H9 (cell line): ENCODE results near the gene MN1. TPM values are rescaled to one million over a fixed set of nuclear protein-coding genes. Genes with fewer than 3 reads are reported as not detected.

Experiments
- DNase-seq: peaks from one replicate; pipeline ENCODE4 v3.0.0-alpha.2; 2017
- H2AFZ ChIP-seq: one replicate; pipeline ENCODE4 v1.6.1; 2013; ENCODE audit warnings: mild to moderate bottlenecking, low read length, control low read depth, moderate library complexity
- H2AK5ac ChIP-seq: 2 replicates; pipeline ENCODE4 v1.6.1; 2013; ENCODE audit warnings: low read length, control low read depth, mixed read lengths; ENCODE audit not compliant: insufficient read length
- H2BK120ac ChIP-seq: one replicate; pipeline ENCODE4 v1.6.1; 2013; ENCODE audit warnings: low read depth, mild to moderate bottlenecking, low read length, control low read depth, inconsistent platforms; ENCODE audit not compliant: poor library complexity, severe bottlenecking
- H2BK12ac ChIP-seq: 2 replicates; pipeline ENCODE4 v1.6.1; 2013; ENCODE audit warnings: low read length, control low read depth, mixed read lengths, low read depth; ENCODE audit not compliant: insufficient read length
- H2BK15ac ChIP-seq: 2 replicates; pipeline ENCODE4 v1.6.1; 2013; ENCODE audit warnings: low read depth, low read length, control low read depth
- H2BK20ac ChIP-seq: one replicate; pipeline ENCODE4 v1.6.1; 2013; ENCODE audit warnings: low read depth, mild to moderate bottlenecking, low read length, control low read depth, inconsistent platforms; ENCODE audit not compliant: poor library complexity, severe bottlenecking
- H2BK5ac ChIP-seq: 2 replicates; pipeline ENCODE4 v1.6.1; 2013; ENCODE audit warnings: low read length, control low read depth, mixed read lengths; ENCODE audit not compliant: insufficient read length
- H3K14ac ChIP-seq: 2 replicates; pipeline ENCODE4 v1.6.1; 2013; ENCODE audit warnings: low read length, control low read depth; ENCODE audit not compliant: insufficient read depth
- H3K18ac ChIP-seq: 2 replicates; pipeline ENCODE4 v1.6.1; 2013; ENCODE audit warnings: low read depth, mild to moderate bottlenecking, mixed read lengths, low read length, control low read depth; ENCODE audit not compliant: insufficient read length
- H3K23ac ChIP-seq: 2 replicates; pipeline ENCODE4 v1.6.1; 2013; ENCODE audit warnings: low read length, control low read depth, mixed read lengths, low read depth; ENCODE audit not compliant: insufficient read length
- H3K23me2 ChIP-seq: 2 replicates; pipeline ENCODE4 v1.6.1; 2013; ENCODE audit warnings: low read depth, mild to moderate bottlenecking, mixed read lengths, low read length, control low read depth; ENCODE audit not compliant: insufficient read length, poor library complexity, severe bottlenecking
- H3K27ac ChIP-seq: 2 replicates; pipeline ENCODE4 v1.5.1; 2013; ENCODE audit warnings: low read length, control low read depth, mixed read lengths, low read depth; ENCODE audit not compliant: insufficient read length
- H3K27me3 ChIP-seq: 2 replicates; pipeline ENCODE4 v1.6.1; 2013; ENCODE audit warnings: low read length, control low read depth, inconsistent platforms; ENCODE audit not compliant: insufficient read depth
- H3K4ac ChIP-seq: 2 replicates; pipeline ENCODE4 v1.6.1; 2013; ENCODE audit warnings: low read depth, mild to moderate bottlenecking, control low read depth, inconsistent platforms, low read length, moderate library complexity
- H3K4me1 ChIP-seq: 2 replicates; pipeline ENCODE4 v1.6.1; 2013; ENCODE audit warnings: low read length, control low read depth, inconsistent platforms; ENCODE audit not compliant: insufficient read depth
- H3K4me2 ChIP-seq: 2 replicates; pipeline ENCODE4 v1.6.1; 2013; ENCODE audit warnings: low read length, control low read depth, mixed read lengths; ENCODE audit not compliant: insufficient read length, insufficient read depth
- H3K56ac ChIP-seq: 2 replicates; pipeline ENCODE4 v1.6.1; 2013; ENCODE audit warnings: low read depth, mild to moderate bottlenecking, mixed read lengths, low read length, control low read depth; ENCODE audit not compliant: insufficient read length
- H3K79me1 ChIP-seq: 2 replicates; pipeline ENCODE4 v1.6.1; 2013; ENCODE audit warnings: low read depth, mild to moderate bottlenecking, moderate library complexity, low read length, control low read depth, inconsistent platforms; ENCODE audit not compliant: insufficient read depth, poor library complexity, severe bottlenecking
- H3K79me2 ChIP-seq: 2 replicates; pipeline ENCODE4 v1.6.1; 2013; ENCODE audit warnings: low read length, control low read depth, inconsistent platforms; ENCODE audit not compliant: insufficient read depth
- H3K9ac ChIP-seq: 2 replicates; pipeline ENCODE4 v1.6.1; 2013; ENCODE audit warnings: low read length, control low read depth, mixed read lengths; ENCODE audit not compliant: insufficient read length; ENCODE audit errors: extremely low read depth
- H3K9me3 ChIP-seq: one replicate; pipeline ENCODE4 v1.6.1; 2013; ENCODE audit warnings: low read depth, low read length, inconsistent platforms; ENCODE audit not compliant: control insufficient read depth
- H3T11ph ChIP-seq: one replicate; pipeline ENCODE4 v1.6.1; 2013; ENCODE audit warnings: mild to moderate bottlenecking, low read length, control low read depth, inconsistent platforms
- H4K20me1 ChIP-seq: one replicate; pipeline ENCODE4 v1.6.1; 2013; ENCODE audit not compliant: control insufficient read depth, insufficient read length, insufficient read depth
- H4K5ac ChIP-seq: 2 replicates; pipeline ENCODE4 v1.6.1; 2013; ENCODE audit warnings: low read depth, mild to moderate bottlenecking, mixed read lengths, low read length, control low read depth; ENCODE audit not compliant: insufficient read length
- H4K8ac ChIP-seq: replicated peaks from 2 replicates; pipeline ENCODE4 v1.6.1; 2013; ENCODE audit warnings: low read length, control low read depth, mixed read lengths, low read depth; ENCODE audit not compliant: insufficient read length
- H4K91ac ChIP-seq: 2 replicates; pipeline ENCODE4 v1.6.1; 2013; ENCODE audit warnings: low read depth, mild to moderate bottlenecking, moderate library complexity, mixed read lengths, low read length, control low read depth; ENCODE audit not compliant: insufficient read length
- H3K27ac Mint-ChIP-seq, 3 experiments: 2 replicates in 2 of 3; 3 replicates in 1 of 3; pipeline ENCODE4 v1.8.0; 2020 to 2021; ENCODE audit warnings: mixed read lengths in 3 of 3, mild to moderate bottlenecking in 1 of 3, moderate library complexity in 1 of 3
- H3K27me3 Mint-ChIP-seq: 2 replicates; pipeline ENCODE4 v1.8.0; 2021; ENCODE audit warnings: low read depth, mild to moderate bottlenecking, moderate library complexity, mixed read lengths
- H3K36me3 Mint-ChIP-seq, 3 experiments: 2 replicates in 2 of 3; 3 replicates in 1 of 3; pipeline ENCODE4 v1.8.0; 2020 to 2021; ENCODE audit warnings: low read depth in 3 of 3, mixed read lengths in 3 of 3; ENCODE audit not compliant: insufficient read depth in 1 of 3
- H3K4me1 Mint-ChIP-seq, 2 experiments: 2 replicates each; pipeline ENCODE4 v1.8.0; 2020; ENCODE audit warnings: mixed read lengths in 2 of 2
- H3K4me3 Mint-ChIP-seq, 2 experiments: 2 replicates in 1 of 2; 3 replicates in 1 of 2; pipeline ENCODE4 v1.8.0; 2020 to 2021; ENCODE audit warnings: mild to moderate bottlenecking in 2 of 2, mixed read lengths in 2 of 2, moderate library complexity in 1 of 2
- H3K9me3 Mint-ChIP-seq, 2 experiments: 2 replicates in 1 of 2; 3 replicates in 1 of 2; pipeline ENCODE4 v1.8.0; 2020; ENCODE audit warnings: mild to moderate bottlenecking in 2 of 2, mixed read lengths in 2 of 2, moderate library complexity in 1 of 2
- CTCF ChIP-seq: fragments of 200-600 bp; sonication (generic); conservative IDR thresholded peaks from 3 replicates; pipeline ENCODE4 v1.8.0; 2021; ENCODE audit warnings: antibody characterized with exemption, mild to moderate bottlenecking
- WGBS: extraction: QIAGEN DNeasy Blood & Tissue Kit; methylation state at CpG from one replicate; pipeline ENCODE4 v1.1.7; 2013; ENCODE audit warnings: missing lambda C conversion rate, low lambda C conversion rate, mixed read lengths; ENCODE audit not compliant: insufficient read length; ENCODE audit errors: extremely low coverage; 5-methylcytosine and 5-hydroxymethylcytosine counted together
- total RNA-seq: library from RNA; stranded (reverse); gene quantifications from 2 replicates; pipeline ENCODE4 v1.2.1, GENCODE V29; 2021

The MN1 gene
- total RNA-seq, 1 experiment from 2014 or later, result 2.8 TPM

GRCh38 chr22:27748751-27749191, 52.8 kb downstream of the MN1 start:
- H3K79me2 ChIP-seq, result no peaks in the 10 kb centered on the region
- no peaks in the 10 kb centered on the region; the same call in 1 of the 2 replicates for H3K27me3 ChIP-seq
- no peaks in the 10 kb centered on the region for H3K9me3 ChIP-seq
- WGBS, result no CpG with 5 or more reads among the region's 11 CpGs
- no peak overlapping the region for H4K8ac ChIP-seq
- H4K20me1 ChIP-seq, result peaks cover 2% of the 10 kb centered on the region
- Mint-ChIP-seq H3K9me3 (no peaks in the 10 kb centered on the region), H3K4me1 (peaks cover 57 to 65% of the 10 kb centered on the region in 2 experiments), H3K36me3 (no peaks in the 10 kb centered on the region; a peak in 1 of 7 replicates), H3K4me3 (peak overlapping the region; percentile 32 to 68; a peak in 4 of 5 replicates), H3K27me3 (peaks cover 22% of the 10 kb centered on the region), H3K27ac (0 out of 7 replicates have a peak overlapping the region, but pooled peaks of 2 of the 3 experiments have one; percentile 17 to 24)
- H3K79me1 ChIP-seq, result no peaks in the 10 kb centered on the region
- no peak overlapping the region for H3K27ac ChIP-seq
- no peak overlapping the region for H2AFZ ChIP-seq
- no peak overlapping the region for H3T11ph ChIP-seq
- no peak overlapping the region for H2AK5ac ChIP-seq
- no peak overlapping the region for H2BK120ac ChIP-seq
- no peak overlapping the region for H4K91ac ChIP-seq
- no peak overlapping the region for H4K5ac ChIP-seq
- no peak overlapping the region for H3K23ac ChIP-seq
- no peak overlapping the region for H2BK5ac ChIP-seq
- no peak overlapping the region for H2BK15ac ChIP-seq
- peak; percentile 77 for DNase-seq
- no peak for TF ChIP-seq CTCF
- H3K56ac ChIP-seq, result no peak overlapping the region
- no peaks in the 10 kb centered on the region for H3K23me2 ChIP-seq
- no peak overlapping the region for H3K14ac ChIP-seq
- peak overlapping the region; percentile 2 for H3K4me2 ChIP-seq
- H3K18ac ChIP-seq, result no peak overlapping the region
- H2BK20ac ChIP-seq, result no peak overlapping the region
- no peak overlapping the region for H3K9ac ChIP-seq
- H2BK12ac ChIP-seq, result no peak overlapping the region
- H3K4me1 ChIP-seq, result peaks cover 26% of the 10 kb centered on the region
- H3K4ac ChIP-seq, result no peak overlapping the region
